Measurements from ENCODE around the gene ASB3.

ASB3 gene

DNA sequence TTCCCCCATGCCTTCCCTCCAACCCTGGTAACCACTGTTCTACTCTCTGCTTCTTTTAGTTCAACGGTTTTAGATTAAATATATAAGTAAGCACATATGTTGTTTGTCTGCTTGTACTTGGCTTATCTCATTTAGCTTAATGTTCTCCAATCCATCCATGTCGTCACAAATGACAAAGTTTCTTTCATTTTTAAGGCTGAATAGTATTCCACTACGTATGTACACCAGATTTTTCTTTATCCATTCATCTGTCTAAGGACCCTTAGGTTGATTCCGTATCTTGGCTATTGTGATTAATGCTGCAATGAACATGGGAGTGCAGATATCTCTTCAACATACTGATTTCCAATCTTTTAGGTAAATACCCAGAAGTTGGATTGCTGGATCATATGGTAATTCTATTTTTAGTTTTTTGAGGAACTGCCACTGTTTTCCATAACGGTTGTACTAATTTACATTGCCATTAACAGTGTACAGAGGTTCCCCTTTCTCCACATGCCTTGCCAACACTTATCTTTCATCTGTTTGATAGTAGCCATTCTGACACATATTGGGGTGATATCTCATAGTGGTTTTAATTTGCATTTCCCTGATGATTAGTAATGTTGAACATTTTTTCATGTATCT is 8.1 kb downstream of the ASB3 start:
- TF ChIP-seq, protein P1, sequence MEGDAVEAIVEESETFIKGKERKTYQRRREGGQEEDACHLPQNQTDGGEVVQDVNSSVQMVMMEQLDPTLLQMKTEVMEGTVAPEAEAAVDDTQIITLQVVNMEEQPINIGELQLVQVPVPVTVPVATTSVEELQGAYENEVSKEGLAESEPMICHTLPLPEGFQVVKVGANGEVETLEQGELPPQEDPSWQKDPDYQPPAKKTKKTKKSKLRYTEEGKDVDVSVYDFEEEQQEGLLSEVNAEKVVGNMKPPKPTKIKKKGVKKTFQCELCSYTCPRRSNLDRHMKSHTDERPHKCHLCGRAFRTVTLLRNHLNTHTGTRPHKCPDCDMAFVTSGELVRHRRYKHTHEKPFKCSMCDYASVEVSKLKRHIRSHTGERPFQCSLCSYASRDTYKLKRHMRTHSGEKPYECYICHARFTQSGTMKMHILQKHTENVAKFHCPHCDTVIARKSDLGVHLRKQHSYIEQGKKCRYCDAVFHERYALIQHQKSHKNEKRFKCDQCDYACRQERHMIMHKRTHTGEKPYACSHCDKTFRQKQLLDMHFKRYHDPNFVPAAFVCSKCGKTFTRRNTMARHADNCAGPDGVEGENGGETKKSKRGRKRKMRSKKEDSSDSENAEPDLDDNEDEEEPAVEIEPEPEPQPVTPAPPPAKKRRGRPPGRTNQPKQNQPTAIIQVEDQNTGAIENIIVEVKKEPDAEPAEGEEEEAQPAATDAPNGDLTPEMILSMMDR (IDR thresholded peaks at IDR 0.05; ENCODE audit: insufficient read depth, low read length, missing control alignments): no peak
- no peak overlapping the region for H3K4me3 ChIP-seq (ENCODE audit: low read depth, low read length)
- CTCF ChIA-PET: no interaction called here
- no peak for DNase-seq (ENCODE audit: low read depth, low spot score)
- POLR2A ChIA-PET: no interaction called here

DNA sequence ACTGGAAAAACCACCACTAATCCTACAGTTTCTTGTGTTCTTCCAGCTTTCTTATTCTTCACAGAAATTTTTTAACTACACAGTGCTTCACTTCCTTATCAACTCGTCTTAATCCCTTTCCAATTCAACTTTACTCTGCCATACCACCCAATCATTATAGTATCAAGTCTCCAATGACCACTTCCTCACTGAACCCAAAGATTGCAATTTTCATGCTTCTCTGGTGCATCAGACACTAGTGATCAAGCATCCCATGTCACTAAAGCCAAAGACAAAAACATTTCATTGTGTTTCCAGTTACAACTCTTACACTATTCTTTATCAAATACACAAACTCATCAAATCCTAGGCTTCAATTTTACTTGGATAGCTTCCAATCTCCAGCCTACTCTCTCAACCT is 9.6 kb downstream of the ASB3 start:
- no peak for DNase-seq (ENCODE audit: low read depth, low spot score)
- ChIA-PET POLR2A (no interaction called here), CTCF (interaction anchor here (2.3 kb wide), 1 partner anchor 9 kb away, joined by 10 read pairs; the partner anchor contains the start of gene CHAC2)
- TF ChIP-seq, protein P1 (IDR thresholded peaks at IDR 0.05; ENCODE audit: insufficient read depth, low read length, missing control alignments): no peak
- H3K4me3 ChIP-seq (ENCODE audit: low read depth, low read length): no peak overlapping the region

DNA sequence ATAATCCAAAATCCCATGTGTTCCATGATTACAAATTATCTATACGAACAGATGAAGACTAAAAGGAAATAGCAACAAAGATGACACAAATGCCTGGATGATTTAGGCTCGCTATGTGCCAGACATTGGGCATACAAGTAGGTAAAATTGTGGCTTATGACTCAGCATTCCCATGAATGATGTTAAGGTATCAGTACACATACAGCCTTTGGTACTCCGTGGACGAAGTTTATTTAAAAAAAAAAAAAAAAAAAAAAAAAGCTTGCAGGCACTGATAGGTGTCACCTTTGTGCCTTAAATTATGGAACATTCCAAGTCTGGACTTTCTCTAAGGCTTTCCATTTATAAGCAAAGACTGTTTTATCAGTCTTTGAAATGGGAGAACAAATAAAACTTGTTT is 16.5 kb downstream of the ASB3 start:
- POLR2A ChIA-PET: no interaction called here
- TF ChIP-seq, protein P1 (IDR thresholded peaks at IDR 0.05; ENCODE audit: insufficient read depth, low read length, missing control alignments): no peak
- H3K4me3 ChIP-seq (ENCODE audit: low read depth, low read length): no peak overlapping the region
- no peak for DNase-seq (ENCODE audit: low read depth, low spot score)
- CTCF ChIA-PET: interaction anchor here (1.0 kb wide), 1 partner anchor 16 kb away, joined by 3 read pairs; the partner anchor contains the start of genes ASB3 and ERLEC1

DNA sequence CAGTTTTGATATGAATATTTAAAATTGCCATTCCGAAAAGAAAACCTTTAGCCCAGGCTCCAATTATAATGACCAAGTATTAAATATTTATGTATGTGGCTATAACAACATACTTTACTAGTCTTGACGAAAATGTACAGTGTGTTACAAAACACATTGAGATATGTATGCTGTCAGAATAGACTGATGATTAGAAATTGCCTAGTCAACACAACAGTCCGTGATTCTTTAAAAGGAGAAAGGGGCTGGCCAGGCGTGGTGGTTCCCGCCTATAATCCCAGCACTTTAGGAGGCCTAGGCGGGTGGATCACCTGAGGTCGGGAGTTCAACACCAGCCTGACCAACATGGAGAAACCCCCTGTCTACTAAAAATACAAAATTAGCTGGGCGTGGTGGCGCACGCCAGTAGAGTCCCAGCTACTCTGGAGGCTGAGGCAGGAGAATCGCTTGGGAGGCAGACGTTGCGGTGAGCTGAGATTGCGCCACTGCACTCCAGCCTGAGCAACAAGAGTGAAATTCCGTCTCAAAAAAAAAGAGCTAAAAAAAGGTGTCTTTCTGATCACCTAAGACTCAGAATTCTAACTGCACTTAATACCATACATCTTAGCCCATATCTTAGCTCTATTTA is 17.3 kb downstream of the ASB3 start:
- ChIA-PET CTCF (interaction anchor here (1.0 kb wide), 1 partner anchor 17 kb away, joined by 3 read pairs; the partner anchor contains the start of genes ASB3 and ERLEC1), POLR2A (no interaction called here)
- TF ChIP-seq, protein P1 (IDR thresholded peaks at IDR 0.05; ENCODE audit: insufficient read depth, low read length, missing control alignments): no peak
- H3K4me3 ChIP-seq (ENCODE audit: low read depth, low read length): no peak overlapping the region
- no peak for DNase-seq (ENCODE audit: low read depth, low spot score)

DNA sequence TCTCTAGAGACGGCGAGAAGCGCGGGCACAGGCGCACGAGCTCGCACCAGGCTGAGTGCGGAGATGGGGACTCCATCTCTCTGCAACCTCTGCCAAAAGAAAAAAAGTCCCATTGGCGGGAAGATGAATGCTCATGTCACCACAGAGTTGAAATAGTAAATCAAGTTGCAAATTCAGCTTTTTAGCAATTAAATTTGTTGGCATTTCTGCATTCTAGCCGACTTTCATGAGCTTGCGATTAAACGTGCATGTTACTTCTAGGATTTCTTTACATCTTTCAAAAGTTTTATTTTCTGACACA is 18.6 kb downstream of the ASB3 start:
- TF ChIP-seq, protein P1 (IDR thresholded peaks at IDR 0.05; ENCODE audit: insufficient read depth, low read length, missing control alignments): no peak
- ChIA-PET POLR2A (interaction anchor here (0.7 kb wide), 1 partner anchor 17 kb away, joined by 3 read pairs; no protein-coding TSS in a partner anchor), CTCF (interaction anchor here (1.6 to 1.8 kb wide), 2 partner anchors 9 to 19 kb away, joined by 10 read pairs; partner anchors contain the start of genes ASB3 and ERLEC1)
- peak overlapping the region; percentile 77 for H3K4me3 ChIP-seq (ENCODE audit: low read depth, low read length)
- DNase-seq (ENCODE audit: low read depth, low spot score): no peak

Data from AG04449 (cell line).